Activated CD8-positive, alpha-beta memory T cell treated with anti-CD3 and anti-CD28 coated beads, Interleukin-2, amount 50 U/mL, for 24 hours (primary cell): ENCODE measurements around the gene RNU6-9.
"Not testable (repeated sequence)": the region's sequence is repeated elsewhere in the genome, so short reads cannot be mapped to it uniquely, and the experiment has no call there.

Experiments
- DNase-seq: peaks from one replicate; pipeline ENCODE4 v3.0.0-alpha.2; 2020; ENCODE audit errors: extremely low read depth

RNU6-9 gene

DNA sequence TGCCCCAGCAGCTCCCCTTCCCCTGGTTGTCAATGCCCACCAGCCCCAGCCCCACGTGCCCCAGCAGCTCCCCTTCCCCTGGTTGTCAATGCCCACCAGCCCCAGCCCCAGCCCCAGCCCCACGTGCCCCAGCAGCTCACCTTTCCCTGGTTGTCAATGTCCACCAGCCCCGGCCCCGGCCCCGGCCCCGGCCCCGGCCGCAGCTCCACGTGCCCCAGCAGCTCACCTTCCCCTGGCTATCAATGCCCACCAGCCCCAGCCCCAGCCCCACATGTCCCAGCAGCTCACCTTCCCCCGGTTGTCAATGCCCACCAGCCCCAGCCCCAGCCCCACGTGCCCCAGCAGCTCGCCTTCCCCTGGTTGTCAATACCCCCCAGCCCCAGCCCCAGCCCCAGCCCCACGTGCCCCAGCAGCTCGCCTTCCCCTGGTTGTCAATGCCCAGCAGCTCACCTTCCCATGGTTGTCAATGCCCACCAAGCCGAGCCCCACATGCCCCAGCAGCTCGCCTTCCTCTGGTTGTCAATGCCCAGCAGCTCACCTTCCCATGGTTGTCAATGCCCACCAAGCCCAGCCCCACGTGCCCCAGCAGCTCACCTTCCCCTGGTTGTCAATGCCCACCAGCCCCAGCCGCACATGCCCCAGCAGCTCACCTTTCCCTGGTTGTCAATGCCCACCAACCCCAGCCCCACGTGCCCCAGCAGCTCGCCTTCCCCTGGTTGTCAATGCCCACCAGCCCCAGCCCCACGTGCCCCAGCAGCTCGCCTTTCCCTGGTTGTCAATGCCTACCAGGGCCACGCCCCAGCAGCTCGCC, 14.3 kb upstream of the RNU6-9 start:
- DNase-seq: not testable (repeated sequence)

- no peak for DNase-seq
These were observed 13.4 kb upstream of the RNU6-9 start for GRCh38 chr19:879711-880438.

- DNase-seq: no peak
These were observed 11.8 kb upstream of the RNU6-9 start for GRCh38 chr19:881385-882071.

DNA sequence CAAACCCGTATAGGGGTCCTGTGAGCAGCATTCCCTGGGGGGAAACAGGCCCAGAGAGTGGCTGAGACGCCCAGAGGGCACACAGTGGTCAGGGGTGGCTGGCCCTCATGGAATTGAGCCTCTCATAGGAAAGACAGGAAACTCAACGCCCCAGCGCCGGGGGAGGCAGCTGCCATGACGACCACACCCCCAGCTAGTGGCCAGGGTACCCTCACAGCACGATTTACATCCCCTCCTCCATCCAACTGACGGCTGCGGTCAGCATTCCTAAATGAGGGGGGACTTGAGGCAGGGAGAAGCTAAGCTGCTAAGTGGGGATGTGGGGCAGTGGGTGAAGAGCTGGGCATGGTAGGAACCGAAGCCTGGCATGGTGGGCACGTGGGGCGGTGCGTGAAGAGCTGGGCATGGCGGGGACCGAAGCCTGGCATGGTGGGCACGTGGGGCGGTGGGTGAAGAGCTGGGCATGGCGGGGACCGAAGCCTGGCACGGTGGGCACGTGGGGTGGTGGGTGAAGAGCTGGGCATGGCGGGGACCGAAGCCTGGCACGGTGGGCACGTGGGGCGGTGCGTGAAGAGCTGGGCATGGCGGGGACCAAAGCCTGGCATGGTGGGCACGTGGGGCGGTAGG, 10.3 kb upstream of the RNU6-9 start:
- DNase-seq: no peak

- DNase-seq: no peak
These were observed 9.5 kb upstream of the RNU6-9 start for GRCh38 chr19:883661-884211.

GRCh38 chr19:884420-885211, 8.7 kb upstream of the RNU6-9 start:
- DNase-seq: no peak

- DNase-seq: no peak
These were observed 7.6 kb upstream of the RNU6-9 start for GRCh38 chr19:885536-886224.

- DNase-seq: no peak
These were observed 6.2 kb upstream of the RNU6-9 start for GRCh38 chr19:887072-887471.

DNA sequence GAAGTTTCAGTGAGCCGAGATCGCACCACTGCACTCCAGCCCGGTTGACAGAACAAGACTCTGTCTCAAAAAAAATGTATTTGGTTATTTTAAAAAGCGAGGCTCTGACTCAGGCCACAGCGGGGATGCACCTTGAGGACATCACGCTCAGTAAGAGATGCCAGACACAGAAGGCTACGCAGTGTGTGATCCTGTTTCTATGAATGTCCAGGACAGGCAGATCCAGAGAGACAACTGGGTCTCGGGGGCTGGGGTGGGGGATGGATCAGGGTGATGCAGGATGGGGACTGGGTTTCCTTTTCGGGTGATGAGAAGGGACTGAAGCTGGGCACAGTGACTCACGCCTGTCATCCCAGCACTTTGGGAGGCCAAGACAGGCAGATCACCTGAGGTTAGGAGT, 5.7 kb upstream of the RNU6-9 start:
- no peak for DNase-seq

- no peak for DNase-seq
These were observed 4.5 kb upstream of the RNU6-9 start for GRCh38 chr19:888581-889385.

- no peak for DNase-seq
These were observed 3.5 kb upstream of the RNU6-9 start for GRCh38 chr19:889662-890295.

DNA sequence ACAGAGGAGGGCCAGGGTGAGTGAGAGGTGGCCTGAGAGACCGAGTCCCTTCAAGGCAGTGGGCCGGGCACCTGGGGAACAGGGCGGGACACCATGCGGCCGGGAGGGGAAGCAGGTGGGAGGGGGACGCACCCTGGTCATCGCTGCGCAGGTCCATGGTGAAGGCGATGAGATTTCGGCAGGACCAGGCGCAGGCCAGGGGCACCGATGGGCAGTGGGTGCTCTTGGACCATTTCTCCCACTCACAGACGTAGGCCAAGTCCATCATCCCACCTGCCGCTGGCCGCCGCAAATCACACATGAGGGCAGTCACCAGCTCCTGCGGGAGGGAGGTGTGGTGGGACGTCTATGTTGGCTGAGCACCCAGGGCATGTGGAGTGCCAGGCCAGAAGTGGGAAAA, 2.5 kb upstream of the RNU6-9 start:
- DNase-seq: no peak

DNA sequence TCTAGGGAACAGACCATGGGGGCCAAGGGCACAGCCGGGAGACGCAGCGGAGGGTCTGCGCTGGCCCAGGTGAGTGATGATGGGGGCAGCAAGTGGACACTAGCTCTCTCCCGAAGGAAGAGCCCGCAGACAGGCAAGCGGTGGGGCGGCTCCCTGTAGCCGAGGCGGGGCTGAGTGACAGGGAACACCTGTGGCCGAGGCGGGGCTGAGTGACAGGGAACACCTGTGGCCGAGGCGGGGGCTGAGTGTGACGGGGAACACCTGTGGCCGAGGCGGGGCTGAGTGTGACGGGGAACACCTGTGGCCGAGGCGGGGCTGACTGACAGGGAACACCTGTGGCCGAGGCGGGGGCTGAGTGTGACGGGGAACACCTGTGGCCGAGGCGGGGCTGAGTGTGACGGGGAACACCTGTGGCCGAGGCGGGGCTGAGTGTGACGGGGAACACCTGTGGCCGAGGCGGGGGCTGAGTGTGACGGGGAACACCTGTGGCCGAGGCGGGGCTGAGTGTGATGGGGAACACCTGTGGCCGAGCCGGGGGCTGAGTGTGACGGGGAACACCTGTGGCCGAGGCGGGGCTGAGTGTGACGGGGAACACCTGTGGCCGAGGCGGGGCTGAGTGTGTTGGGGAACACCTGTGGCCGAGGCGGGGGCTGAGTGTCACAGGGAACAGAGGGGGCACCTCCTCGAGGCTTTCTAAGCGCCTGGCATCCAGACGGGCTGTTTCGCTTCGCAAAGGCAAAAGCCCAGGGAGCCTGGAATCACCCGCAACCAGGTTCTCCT, 1.7 kb upstream of the RNU6-9 start:
- not testable (repeated sequence) for DNase-seq

GRCh38 chr19:892243-892893, 916 bp upstream of the RNU6-9 start:
- no peak for DNase-seq

DNA sequence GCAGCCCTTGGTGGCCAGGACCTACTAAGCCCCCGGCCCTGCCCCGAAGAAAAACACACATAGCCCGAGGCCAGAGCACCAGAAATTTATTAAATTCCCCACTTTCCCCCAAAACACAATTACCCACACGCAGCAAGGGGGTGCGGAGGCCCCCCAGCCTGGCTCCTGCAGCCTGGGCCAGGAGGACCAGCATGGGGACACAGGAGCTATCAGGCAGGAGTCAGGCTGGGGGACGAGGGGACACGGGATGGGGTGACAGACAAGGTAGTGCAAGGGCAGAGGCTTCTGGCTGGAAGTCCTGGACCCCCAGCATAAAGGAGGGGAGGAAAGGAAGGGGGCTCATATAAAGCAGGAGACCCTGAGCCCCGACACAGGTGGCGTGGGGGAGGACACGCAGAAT, 3.1 kb downstream of the RNU6-9 start:
- no peak for DNase-seq

- no peak for DNase-seq
These were observed 3.7 kb downstream of the RNU6-9 start for GRCh38 chr19:896999-897398.

GRCh38 chr19:897442-898039, 4.3 kb downstream of the RNU6-9 start:
- DNase-seq: no peak
